ENCODE measurements around the gene ESYT3. TPM values are rescaled to one million over a fixed set of nuclear protein-coding genes. Genes with fewer than 3 reads are reported as not detected.

The ESYT3 gene
- total RNA-seq, 1 donor, result 0.72 TPM

Other genes starting within 250 kb of the ESYT3 start
- gene ARMC8, start 247.3 kb upstream of the ESYT3 start, total RNA-seq, result 45.7 and 59.0 TPM in 2 replicates
- not detected in 2 replicates for gene NME9, start 104.8 kb upstream of the ESYT3 start, total RNA-seq
- gene MRAS, start 86.0 kb upstream of the ESYT3 start, total RNA-seq, result 80.7 and 81.6 TPM in 2 replicates
- 36.5 and 51.0 TPM in 2 replicates for gene CEP70, start 159.6 kb downstream of the ESYT3 start, total RNA-seq
- gene FAIM, start 174.2 kb downstream of the ESYT3 start, total RNA-seq, result 9.7 and 13.0 TPM in 2 replicates

All from osteoblast (primary cell).